Measurements from ENCODE around the gene OVAAL.

DNA sequence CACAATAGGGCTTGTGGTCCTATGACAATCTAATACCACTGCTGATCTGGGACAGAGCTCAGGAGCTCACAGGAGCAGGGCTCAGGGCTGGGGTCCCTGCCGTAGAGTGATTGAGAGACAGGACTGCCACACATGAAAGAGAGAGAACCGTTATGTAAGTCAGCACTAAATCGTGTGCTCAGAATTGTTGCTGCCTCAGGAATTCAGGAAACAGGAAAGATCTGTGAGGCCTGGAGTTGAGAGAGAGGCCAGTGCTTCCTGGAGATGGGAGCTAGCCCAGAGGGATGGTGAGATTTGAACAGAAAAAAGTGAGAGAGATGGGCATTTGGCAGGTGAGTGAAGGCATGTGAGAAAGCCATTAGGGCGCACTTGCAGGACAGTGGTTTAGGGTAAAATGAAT lies 38.9 kb upstream of the OVAAL start:
- TF ChIP-seq, protein P1, sequence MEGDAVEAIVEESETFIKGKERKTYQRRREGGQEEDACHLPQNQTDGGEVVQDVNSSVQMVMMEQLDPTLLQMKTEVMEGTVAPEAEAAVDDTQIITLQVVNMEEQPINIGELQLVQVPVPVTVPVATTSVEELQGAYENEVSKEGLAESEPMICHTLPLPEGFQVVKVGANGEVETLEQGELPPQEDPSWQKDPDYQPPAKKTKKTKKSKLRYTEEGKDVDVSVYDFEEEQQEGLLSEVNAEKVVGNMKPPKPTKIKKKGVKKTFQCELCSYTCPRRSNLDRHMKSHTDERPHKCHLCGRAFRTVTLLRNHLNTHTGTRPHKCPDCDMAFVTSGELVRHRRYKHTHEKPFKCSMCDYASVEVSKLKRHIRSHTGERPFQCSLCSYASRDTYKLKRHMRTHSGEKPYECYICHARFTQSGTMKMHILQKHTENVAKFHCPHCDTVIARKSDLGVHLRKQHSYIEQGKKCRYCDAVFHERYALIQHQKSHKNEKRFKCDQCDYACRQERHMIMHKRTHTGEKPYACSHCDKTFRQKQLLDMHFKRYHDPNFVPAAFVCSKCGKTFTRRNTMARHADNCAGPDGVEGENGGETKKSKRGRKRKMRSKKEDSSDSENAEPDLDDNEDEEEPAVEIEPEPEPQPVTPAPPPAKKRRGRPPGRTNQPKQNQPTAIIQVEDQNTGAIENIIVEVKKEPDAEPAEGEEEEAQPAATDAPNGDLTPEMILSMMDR (IDR thresholded peaks at IDR 0.05; ENCODE audit: insufficient read depth, low read length, poor library complexity, severe bottlenecking): no peak
- no peak for TF ChIP-seq EZH2phosphoT487 (conservative IDR thresholded peaks at IDR 0.05; ENCODE audit: low read length)

All from SU-DHL-6 (cell line).